GM21737 (cell line): ENCODE measurements around the gene TMED10.
"Not testable (repeated sequence)": the region's sequence is repeated elsewhere in the genome, so short reads cannot be mapped to it uniquely, and the experiment has no call there.

Experiments
- ATAC-seq: cut with Tn5 transposase; IDR thresholded peaks from one replicate; pipeline ENCODE4 v1.9.1; 2021; ENCODE audit warnings: mild to moderate bottlenecking, moderate library complexity; ENCODE audit not compliant: unreplicated experiment

Gene TMED10

DNA sequence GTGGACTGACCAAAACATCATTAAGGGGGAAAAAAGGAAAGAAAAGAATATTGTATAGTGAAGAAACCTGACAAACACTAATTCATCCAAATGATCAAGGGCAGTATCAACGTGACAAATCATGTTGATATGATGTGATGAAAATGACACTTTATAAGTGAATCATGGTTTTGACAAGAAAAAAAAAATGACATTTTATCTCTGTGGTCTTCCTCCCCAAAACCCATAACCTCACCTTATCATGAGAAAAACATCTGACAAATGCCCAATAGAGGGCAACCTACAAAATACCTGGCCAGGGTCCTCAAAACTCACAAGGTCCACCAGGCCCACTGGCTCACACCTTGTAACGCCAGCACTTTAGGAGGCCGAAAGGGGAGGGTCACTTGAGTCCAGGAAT is 13.8 kb downstream of the TMED10 start:
- ATAC-seq, result no peak

GRCh38 chr14:75158843-75159614 is 17.4 kb downstream of the TMED10 start:
- no peak for ATAC-seq

DNA sequence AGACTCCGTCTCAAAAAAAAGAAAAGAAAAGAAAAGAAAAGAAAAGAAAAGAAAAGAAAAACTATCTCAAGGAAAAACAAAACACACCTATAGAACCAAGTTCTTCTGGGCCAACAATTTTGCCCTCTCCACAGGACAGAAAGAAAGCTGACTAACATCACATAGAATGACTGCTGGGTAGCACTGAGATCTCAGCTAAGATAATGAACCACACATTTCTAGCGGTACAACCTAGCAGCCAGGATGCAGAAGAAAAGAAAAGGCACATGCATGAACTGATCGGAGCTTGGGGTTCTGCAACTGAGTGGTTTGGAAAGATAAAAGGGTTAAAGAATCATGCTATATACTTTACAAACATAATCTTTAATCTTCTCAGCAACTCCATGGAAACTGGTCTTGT is 19.5 kb downstream of the TMED10 start:
- no peak for ATAC-seq

DNA sequence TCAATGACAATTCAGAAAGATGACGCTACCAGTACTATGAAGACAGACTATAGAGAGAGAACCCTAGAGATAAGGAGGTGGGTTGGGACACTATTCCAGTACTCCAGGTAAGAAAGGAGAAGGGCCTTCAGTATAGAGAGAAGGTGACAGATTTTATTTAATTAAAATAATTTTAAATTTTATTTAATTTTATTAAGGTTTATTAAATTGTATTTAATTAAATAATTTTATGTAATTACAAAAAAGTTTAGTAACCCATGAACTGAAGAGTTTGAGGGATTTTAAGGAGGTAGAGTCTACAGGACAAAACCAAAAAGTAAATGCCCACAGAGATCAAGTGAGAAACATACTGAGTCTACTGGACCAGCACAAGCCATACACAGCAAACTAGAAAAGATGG is 20.3 kb downstream of the TMED10 start:
- ATAC-seq, result no peak

DNA sequence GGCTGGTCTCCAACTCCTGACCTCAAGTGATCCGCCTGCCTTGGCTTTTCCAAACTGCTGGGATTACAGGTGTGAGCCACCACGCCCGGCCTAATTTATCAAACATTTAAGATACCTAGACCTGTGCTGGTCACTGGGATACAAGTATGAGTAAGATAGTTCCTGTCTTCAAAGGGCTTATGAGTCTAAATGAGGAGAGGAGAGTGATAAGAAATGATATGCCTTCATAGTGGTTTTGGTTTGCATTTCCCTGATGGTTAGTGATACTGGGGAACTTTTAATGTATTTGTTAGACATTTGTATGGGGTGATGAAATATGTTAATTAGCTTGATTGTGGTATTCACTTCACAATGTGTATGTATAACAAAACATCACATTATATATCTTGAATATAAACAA is 21.2 kb downstream of the TMED10 start:
- no peak for ATAC-seq

- ATAC-seq, result no peak
Observed at GRCh38 chr14:75153295-75153694, 23.1 kb downstream of the TMED10 start.

DNA sequence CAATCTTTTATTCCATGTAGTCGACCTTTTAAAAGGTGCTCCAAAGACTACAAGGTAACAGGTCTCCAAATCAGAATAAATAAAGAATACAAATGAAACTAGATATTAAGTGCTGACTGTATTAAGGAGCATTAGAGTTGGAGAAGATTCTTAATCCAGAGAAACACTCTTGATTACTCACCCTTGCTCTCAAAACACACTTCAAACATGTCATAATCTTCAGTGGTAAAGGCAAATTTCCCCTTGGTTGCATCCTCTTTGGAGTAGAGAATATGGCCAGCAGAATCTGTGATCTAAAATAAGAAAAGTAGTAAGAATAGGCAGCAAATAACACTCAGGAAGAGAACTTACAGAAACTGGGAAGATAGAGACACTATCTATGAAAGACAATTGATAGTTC is 24.6 kb downstream of the TMED10 start:
- no peak for ATAC-seq

GRCh38 chr14:75150637-75151036 is 25.8 kb downstream of the TMED10 start:
- not testable (repeated sequence) for ATAC-seq

GRCh38 chr14:75150150-75150549 is 26.3 kb downstream of the TMED10 start:
- no peak for ATAC-seq

GRCh38 chr14:75147423-75148071 is 28.9 kb downstream of the TMED10 start:
- ATAC-seq, result no peak

GRCh38 chr14:75144944-75145343 is 31.5 kb downstream of the TMED10 start:
- no peak for ATAC-seq

- ATAC-seq, result no peak
Observed at GRCh38 chr14:75143761-75144527, 32.5 kb downstream of the TMED10 start.

GRCh38 chr14:75142494-75142893 is 33.9 kb downstream of the TMED10 start:
- no peak for ATAC-seq

- ATAC-seq, result no peak
Observed at GRCh38 chr14:75141967-75142366, 34.4 kb downstream of the TMED10 start.

GRCh38 chr14:75141062-75141461 is 35.4 kb downstream of the TMED10 start:
- ATAC-seq, result no peak

DNA sequence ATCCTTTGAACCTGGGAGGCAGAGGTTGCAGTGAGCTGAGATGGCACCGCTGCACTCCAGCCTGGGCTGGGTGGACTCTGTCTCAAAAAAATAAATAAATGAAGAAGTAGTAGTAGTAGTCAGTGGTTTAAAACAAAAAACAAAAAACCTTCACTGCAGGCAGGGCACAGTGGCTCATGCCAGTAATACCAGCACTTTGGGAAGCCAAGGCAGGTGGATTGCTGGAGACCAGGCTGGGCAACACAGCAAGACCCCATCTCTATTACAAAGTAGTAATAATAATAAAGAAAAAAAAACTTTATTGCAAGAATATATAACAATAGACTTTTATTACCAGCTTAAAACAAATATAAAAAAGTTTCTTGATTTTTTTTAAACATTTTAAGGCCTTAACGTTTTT is 35.8 kb downstream of the TMED10 start:
- no peak for ATAC-seq

DNA sequence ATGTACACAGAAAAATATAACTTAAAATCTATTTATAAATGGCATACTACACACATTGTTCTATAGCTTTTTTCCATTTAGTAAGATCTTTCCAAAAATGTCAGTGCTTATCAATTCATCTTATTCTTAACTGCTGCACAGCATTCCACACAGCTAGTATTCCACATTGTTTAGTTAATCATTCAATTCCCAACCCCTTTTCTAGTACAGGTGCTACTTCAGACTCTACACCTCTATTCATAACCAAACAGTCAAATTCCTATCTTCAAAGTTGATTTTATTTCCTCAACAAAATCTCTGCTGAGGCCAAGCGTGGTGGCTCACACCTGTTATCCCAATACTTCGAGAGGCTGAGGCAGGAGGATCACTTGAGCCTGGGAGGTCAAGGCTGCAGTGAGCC is 37.2 kb downstream of the TMED10 start:
- no peak for ATAC-seq

DNA sequence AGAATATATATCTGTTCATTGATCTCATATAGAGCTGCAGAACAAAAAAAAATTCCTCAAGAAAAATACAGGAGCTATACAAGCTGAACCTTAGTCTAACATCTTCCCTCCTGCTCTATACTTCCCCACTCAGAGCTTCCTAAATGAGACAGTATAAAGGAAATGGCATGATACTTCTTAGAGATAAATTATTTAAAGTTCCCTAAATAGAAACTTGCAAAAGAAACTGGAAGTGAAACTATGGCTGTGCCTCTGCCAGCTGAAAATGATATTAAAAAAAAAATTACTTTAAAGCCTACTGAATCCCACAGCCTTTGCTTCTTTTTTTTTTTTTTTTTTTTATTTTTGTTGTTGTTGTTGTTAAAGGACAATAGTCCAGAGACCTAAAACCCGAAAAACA is 37.9 kb downstream of the TMED10 start:
- ATAC-seq, result no peak

- ATAC-seq, result no peak
Observed at GRCh38 chr14:75134644-75135043, 41.8 kb downstream of the TMED10 start.

GRCh38 chr14:75133597-75133996 is 42.8 kb downstream of the TMED10 start:
- no peak for ATAC-seq

GRCh38 chr14:75132382-75133086 is 43.9 kb downstream of the TMED10 start:
- no peak for ATAC-seq
